Skin epidermis (tissue), 12 donors: ENCODE measurements around the gene NKD2.
A peak's percentile ranks its signal among the peaks of the same experiment; 100 is the strongest.

Source experiments
- H3K27ac ChIP-seq, 21 experiments: fragments of 200-600 bp; sonication (generic) in 11 of 21; one replicate each; pipeline ENCODE4 v1.5.0; 2020; ENCODE audit warnings: mild to moderate bottlenecking in 3 of 21, inconsistent platforms in 2 of 21, moderate library complexity in 2 of 21
- H3K4me3 ChIP-seq, 7 experiments: fragments of 200-600 bp; sonication (generic) in 2 of 7; one replicate each; pipeline ENCODE4 v1.5.0; 2020; ENCODE audit warnings: inconsistent platforms in 2 of 7, mild to moderate bottlenecking in 2 of 7, moderate library complexity in 1 of 7

The NKD2 gene

GRCh38 chr5:1063661-1064382 is 55.2 kb downstream of the NKD2 start:
- no peak overlapping the region for H3K4me3 ChIP-seq
- H3K27ac ChIP-seq = no peak overlapping the region

GRCh38 chr5:1064383-1065142 is 56.0 kb downstream of the NKD2 start:
- H3K4me3 ChIP-seq = no peak overlapping the region

GRCh38 chr5:1065143-1065750 is 56.6 kb downstream of the NKD2 start:
- Histone ChIP-seq H3K27ac (no peak overlapping the region), H3K4me3 (no peak overlapping the region)

More at GRCh38 chr5:1064383-1065142, 56.0 kb downstream of the NKD2 start:
- H3K27ac ChIP-seq = no peak overlapping the region

- Histone ChIP-seq H3K27ac (no peak overlapping the region), H3K4me3 (no peak overlapping the region)
Measured at GRCh38 chr5:1065891-1066650, 57.5 kb downstream of the NKD2 start.

DNA sequence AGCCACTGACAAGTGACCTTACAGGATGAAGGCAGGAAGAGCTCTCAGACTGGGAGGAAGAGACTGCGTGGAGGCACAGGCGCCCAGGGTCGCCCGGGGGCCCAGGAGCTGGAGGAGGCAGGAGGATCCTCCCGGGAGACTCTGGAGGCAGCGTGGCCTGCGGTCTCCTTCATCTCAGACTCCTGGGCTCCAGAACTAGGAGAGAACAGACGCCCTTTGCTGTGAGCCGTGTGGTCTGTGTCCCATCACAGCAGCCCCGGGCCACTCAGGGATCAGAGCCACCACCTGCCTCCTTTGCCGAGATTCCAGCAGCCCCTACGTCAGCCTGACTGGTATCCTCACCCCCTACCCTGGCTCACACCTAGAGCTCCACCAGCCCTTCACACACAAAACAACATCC is 58.1 kb downstream of the NKD2 start:
- no peak overlapping the region for H3K27ac ChIP-seq
- no peak overlapping the region for H3K4me3 ChIP-seq

DNA sequence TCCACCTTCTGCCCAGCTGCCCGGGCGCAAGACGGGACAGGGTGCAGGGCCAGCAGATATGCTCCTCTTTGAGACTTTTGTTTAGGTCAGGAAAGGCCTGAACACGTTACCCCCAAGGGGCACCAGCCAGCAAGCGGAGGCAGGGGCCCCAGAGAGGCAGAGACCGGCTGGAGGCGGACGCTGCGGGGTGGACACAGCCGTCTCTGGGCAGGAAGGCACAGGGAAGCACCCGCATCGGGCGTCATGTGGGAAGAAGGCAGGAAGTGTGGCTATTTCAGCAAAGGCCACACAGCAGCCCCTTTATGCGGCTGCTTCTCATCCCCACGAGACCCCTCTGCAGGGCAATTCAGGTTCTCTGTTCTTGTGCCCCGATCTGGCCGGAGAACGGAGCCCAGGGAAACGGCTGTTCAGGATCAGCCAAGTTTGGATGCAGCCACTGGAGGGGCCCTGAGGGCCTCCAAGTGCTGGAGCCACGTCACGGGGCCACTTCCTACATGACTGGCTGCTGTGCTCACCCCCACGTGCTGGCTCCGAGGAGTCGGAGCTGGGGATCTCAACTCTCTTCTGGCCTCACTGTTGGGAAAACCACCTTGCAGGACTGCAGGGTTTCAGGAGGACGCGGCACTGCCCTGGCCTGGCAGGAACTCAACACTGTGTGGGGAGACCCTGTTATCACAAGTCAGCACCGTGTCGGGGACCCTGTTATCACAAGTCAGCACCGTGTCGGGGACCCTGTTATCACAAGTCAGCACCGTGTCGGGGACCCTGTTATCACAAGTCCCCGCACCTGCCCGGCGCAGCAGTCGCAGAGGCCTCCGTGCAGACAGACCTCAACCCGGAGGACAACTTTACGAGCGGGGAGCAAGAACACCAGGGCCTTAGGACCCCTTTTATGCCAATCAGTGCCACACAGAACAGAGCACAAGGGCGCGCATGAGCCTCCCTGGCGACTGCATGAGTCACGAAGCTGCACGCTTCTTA is 58.8 kb downstream of the NKD2 start:
- H3K4me3 ChIP-seq = no peak overlapping the region

DNA sequence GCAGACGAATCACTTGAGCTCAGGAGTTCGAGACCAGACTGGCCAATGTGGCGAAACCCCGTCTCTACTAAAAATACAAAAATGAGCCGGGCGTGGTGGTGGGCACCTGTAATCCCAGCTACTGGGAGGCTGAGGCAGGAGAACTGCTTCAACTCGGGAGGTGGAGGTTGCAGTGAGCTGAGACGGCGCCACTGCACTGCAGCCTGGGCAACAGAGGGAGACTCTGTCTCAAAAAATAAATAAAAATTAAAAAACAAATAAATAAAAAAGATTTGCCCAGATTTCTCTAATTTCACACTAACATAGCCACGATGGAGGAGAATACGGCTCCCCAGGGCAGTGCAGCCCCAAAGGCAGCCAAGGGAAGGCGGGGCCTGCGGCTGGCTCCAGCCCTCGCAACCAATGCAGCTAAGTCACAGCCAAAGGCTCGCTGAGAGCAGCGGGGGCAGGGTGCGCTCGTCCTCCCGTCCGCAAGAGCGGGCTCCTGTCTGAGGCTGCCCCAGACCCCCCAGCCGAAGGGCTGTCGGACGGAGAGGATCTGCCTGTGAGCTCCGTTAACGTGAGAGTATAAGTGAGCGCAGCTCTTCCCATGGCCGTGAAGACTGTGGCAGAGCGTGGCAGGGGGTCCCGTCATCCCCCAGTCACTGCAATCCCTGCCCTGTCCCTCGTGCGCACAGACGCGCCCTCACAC is 59.7 kb downstream of the NKD2 start:
- no peak overlapping the region for H3K27ac ChIP-seq
- no peak overlapping the region for H3K4me3 ChIP-seq

More for the DNA sequence above, 58.8 kb downstream of the NKD2 start:
- no peak overlapping the region for H3K27ac ChIP-seq

DNA sequence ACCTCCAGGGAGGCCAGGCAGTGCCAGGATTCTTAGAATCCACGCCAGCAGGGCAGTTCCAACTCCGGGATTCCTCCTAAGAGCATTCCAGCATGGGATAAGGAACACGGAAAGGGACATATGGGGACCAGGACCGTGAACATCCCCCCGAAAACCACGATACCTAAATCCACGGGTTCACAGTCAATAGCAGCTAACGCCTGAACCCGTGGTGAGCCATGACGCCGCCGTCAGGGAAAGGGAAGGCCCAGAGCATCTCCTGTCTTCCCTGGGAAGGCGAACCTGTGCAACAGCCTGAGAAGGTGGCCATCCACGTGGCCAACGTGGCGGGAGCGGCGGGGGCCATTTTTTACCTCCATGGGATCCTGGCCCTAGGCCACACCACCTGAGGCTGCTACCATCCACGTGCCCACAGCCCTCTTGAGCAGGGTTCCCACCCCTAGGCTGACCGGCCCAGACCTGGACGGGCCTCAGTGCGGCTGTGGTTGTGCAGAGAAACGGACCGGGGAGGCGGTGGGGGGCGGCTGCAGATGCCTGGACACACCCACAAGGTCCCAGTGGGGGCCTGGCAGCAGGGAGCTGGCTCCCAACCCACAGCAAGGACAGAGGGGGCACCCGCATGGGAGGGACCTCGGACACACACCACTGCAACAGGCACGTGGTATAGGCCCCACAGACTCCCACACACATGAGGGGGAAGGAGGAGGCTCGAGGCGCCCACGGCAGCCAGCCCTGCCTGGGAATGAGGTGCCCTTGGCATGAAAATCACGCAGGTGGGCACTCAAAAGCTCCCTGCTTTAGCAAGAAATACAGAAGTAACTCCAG is 60.5 kb downstream of the NKD2 start:
- no peak overlapping the region for H3K27ac ChIP-seq
- H3K4me3 ChIP-seq = no peak overlapping the region

DNA sequence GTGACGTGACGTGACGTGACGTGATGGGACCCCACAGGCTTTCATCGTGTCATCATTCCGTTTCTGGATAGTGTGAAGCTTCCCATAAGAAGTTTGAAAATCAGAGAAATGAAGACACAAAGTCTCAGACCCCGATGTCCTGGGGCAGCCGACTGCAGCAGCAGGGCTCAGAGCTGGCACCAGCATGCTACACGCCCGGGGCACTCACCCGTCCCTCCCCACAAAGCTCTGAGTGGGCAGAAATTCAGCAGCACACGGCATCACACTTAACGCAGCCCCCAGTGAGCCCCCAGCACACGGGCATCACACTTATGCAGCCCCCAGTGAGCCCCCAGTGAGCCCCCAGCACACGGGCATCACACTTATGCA is 61.1 kb downstream of the NKD2 start:
- H3K4me3 ChIP-seq = no peak overlapping the region
- H3K27ac ChIP-seq = no peak overlapping the region

DNA sequence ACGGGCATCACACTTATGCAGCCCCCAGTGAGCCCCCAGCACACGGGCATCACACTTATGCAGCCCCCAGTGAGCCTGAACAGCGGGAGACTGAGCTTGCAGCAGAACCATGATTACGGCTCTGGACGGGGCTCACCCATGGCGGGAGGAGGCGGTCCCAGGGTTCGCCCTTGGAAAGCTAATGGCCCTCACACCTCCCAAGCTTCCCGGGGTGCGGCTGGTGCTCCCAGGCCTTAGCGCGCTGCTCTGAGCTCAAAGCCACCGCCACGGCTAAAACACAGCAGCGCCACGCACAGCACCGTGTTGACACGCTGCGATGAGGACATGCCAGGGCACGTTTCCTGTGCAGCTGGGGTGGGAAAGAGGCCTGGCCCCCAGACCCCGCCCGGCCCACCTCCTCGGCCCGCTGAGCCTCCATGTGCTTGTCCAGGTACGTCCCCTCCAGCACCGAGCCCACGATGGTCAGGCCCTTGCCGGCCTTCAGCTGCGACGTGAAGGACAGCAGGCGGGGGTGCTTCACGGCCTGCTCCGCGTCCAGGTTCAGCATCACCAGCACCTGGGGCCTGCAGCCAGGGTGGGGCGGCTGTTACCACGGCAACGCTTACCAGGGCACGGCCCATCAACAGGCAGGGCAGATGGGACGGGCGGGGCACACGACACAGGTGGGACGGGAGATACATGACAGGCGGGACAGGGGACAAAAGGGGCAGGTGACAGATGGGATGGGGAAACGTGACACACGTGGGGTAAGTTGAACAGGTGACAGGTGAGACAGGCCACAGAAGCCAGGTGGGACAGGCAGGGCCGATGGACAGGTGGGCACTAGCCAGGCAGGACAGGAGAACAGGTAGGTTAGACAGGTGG is 64.9 kb downstream of the NKD2 start:
- Histone ChIP-seq H3K4me3 (no peak overlapping the region), H3K27ac (peak overlapping the region in 1 of 21 experiments; percentile 6)

GRCh38 chr5:1074226-1074625 is 65.6 kb downstream of the NKD2 start:
- peak overlapping the region in 1 of 21 experiments; percentile 6 for H3K27ac ChIP-seq
- H3K4me3 ChIP-seq = no peak overlapping the region

- Histone ChIP-seq H3K4me3 (no peak overlapping the region), H3K27ac (no peak overlapping the region)
Measured at GRCh38 chr5:1074816-1075554, 66.4 kb downstream of the NKD2 start.

GRCh38 chr5:1075555-1075881 is 66.9 kb downstream of the NKD2 start:
- Histone ChIP-seq H3K4me3 (no peak overlapping the region), H3K27ac (no peak overlapping the region)

- Histone ChIP-seq H3K4me3 (no peak overlapping the region), H3K27ac (no peak overlapping the region)
Measured at GRCh38 chr5:1075931-1076330, 67.3 kb downstream of the NKD2 start.

DNA sequence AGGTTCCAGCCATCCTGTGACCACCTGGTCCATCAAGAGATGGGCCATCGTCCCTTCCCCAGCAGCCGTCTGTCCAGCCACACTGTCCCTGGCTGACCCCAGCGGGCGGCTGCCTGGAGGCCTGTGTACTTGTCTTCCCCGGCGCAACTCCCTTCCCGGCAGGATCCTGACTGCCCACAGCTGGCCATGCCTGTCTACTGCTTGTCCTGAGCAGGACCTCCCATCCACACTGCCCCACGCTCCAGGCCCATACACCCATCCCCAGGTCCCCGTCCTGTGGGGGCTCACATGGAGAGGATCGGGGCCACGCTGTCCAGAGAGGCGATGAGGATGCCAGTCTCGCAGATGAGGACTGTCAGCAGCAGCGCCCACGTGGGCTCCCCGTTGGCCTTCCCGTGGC is 67.8 kb downstream of the NKD2 start:
- Histone ChIP-seq H3K4me3 (no peak overlapping the region), H3K27ac (no peak overlapping the region)

DNA sequence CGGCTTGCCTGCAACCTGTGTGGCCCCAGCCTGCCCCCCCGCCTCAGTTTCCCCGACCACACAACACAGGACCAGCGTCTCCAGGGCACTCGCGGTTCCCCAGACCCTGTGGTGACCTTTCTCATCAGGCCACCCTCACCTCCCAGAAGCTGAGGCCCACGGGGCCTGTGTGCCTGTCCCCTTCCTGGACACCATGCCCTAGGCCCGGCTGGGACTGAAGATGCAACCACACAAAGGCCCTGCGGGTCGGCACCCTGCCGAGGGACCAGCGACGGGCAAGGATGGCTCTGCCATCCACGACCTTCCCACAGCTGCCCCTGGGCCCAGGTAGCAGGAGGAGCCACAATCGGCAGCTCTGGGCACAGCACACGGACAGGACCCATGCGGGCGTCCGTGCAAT is 68.4 kb downstream of the NKD2 start:
- Histone ChIP-seq H3K4me3 (no peak overlapping the region), H3K27ac (no peak overlapping the region)
